Chondrocyte (in vitro differentiated cells): ENCODE measurements around the gene FAM234B. TPM values are rescaled to one million over a fixed set of nuclear protein-coding genes. Genes with fewer than 3 reads are reported as not detected.

Source experiments
- DNase-seq: peaks from one replicate; pipeline ENCODE4 v3.0.0; 2021; ENCODE audit warnings: mixed read lengths, low spot score
- H3K27ac Mint-ChIP-seq: one replicate; pipeline ENCODE4 v1.8.0; 2021; ENCODE audit warnings: mild to moderate bottlenecking, moderate library complexity, mixed read lengths; ENCODE audit not compliant: unreplicated experiment
- H3K27me3 Mint-ChIP-seq: 2 replicates; pipeline ENCODE4 v1.8.0; 2021; ENCODE audit warnings: low read depth, mixed read lengths
- H3K36me3 Mint-ChIP-seq: 2 replicates; pipeline ENCODE4 v1.8.0; 2021; ENCODE audit warnings: low read depth, mixed read lengths
- H3K4me1 Mint-ChIP-seq: 2 replicates; pipeline ENCODE4 v1.8.0; 2021; ENCODE audit warnings: low read depth, mild to moderate bottlenecking, mixed read lengths
- H3K4me3 Mint-ChIP-seq: one replicate; pipeline ENCODE4 v1.8.0; 2021; ENCODE audit warnings: mild to moderate bottlenecking, moderate library complexity, mixed read lengths; ENCODE audit not compliant: unreplicated experiment
- H3K9me3 Mint-ChIP-seq: 2 replicates; pipeline ENCODE4 v1.8.0; 2021; ENCODE audit warnings: low read depth, mixed read lengths
- total RNA-seq: library from RNA; stranded (reverse); gene quantifications from 3 replicates; pipeline ENCODE4 v1.2.1, GENCODE V29; 2021
- TF ChIP-seq, protein P1 (sequence below): fragments of 200-600 bp; sonication (generic); IDR thresholded peaks from 2 replicates; pipeline ENCODE4 v1.5.0; 2021; ENCODE audit warnings: antibody characterized with exemption, mild to moderate bottlenecking, moderate library complexity

Gene FAM234B
- total RNA-seq, 1 donor from 2014 or later: 3.8 TPM

DNA sequence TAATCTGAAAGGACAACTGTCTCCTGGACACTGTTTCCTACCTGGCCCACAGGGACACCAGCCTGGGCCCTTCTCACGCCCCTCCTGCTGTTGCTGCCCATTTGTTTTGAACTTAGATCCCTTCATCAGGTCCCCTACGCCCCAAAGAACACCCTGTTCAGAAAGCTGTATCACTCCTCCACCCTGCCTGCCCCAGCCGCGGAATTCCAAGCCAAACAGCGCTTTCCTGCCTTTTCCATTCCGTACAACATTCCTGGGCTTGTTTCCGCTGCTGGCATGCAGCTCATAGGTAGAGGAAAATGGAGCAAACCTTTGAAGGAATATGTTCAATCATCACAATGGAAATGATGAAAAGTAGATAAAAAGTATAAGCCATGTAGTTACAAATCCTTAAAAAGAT is 72.1 kb downstream of the FAM234B start:
- DNase-seq: no peak
- Mint-ChIP-seq H3K4me3 (no peak overlapping the region), H3K27ac (no peak overlapping the region), H3K4me1 (peaks cover 27% of the 10 kb centered on the region), H3K27me3 (no peaks in the 10 kb centered on the region), H3K36me3 (no peaks in the 10 kb centered on the region), H3K9me3 (peaks cover 6% of the 10 kb centered on the region)
- TF ChIP-seq, protein P1, sequence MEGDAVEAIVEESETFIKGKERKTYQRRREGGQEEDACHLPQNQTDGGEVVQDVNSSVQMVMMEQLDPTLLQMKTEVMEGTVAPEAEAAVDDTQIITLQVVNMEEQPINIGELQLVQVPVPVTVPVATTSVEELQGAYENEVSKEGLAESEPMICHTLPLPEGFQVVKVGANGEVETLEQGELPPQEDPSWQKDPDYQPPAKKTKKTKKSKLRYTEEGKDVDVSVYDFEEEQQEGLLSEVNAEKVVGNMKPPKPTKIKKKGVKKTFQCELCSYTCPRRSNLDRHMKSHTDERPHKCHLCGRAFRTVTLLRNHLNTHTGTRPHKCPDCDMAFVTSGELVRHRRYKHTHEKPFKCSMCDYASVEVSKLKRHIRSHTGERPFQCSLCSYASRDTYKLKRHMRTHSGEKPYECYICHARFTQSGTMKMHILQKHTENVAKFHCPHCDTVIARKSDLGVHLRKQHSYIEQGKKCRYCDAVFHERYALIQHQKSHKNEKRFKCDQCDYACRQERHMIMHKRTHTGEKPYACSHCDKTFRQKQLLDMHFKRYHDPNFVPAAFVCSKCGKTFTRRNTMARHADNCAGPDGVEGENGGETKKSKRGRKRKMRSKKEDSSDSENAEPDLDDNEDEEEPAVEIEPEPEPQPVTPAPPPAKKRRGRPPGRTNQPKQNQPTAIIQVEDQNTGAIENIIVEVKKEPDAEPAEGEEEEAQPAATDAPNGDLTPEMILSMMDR: no peak

DNA sequence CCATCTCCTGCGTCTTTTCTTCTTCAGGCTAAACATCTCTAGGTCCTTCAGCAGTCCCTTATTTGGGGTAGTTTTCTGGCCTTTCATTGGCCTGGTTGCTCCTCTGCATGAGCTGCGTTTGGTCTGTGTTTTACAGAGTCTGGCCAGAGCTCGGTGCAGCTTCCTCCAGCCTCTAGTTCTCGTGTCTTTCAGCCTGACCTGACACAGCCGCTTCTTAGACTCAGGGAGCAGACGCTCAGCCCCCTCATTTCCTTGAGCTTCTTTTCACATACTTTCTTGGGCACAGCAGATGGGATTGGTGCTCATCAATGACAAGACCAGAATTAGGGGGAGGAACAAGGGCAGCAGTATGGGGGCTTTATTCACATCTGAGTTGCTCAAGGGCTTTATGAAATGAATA is 72.8 kb downstream of the FAM234B start:
- no peak overlapping the region for H3K27ac Mint-ChIP-seq
- peaks cover 3% of the 10 kb centered on the region for H3K9me3 Mint-ChIP-seq

DNA sequence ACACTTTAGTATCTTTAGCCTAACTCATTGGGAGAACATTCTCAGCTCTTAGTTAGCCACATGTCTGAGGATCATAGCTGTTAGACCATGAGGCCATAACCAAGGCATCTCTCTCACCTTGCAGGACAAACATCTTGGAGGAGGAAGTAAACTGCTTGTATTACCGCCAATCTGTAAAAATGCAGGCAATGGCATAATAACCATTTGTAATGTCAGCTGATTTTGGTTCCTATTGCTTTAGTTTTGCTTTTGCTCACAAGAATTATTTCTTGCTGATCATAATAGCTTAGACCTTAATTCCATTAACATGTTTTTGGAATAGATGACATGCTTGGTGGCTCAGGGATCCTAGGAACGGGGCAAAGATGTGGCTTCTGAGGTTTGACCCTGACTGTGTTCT is 75.6 kb downstream of the FAM234B start:
- no peak overlapping the region for H3K4me3 Mint-ChIP-seq
- no peaks in the 10 kb centered on the region for H3K27me3 Mint-ChIP-seq
- DNase-seq: no peak
- no peak overlapping the region for H3K27ac Mint-ChIP-seq
- no peaks in the 10 kb centered on the region for H3K9me3 Mint-ChIP-seq
- H3K36me3 Mint-ChIP-seq: no peaks in the 10 kb centered on the region
- TF ChIP-seq, protein P1: no peak
- peaks cover 11% of the 10 kb centered on the region for H3K4me1 Mint-ChIP-seq

More for the DNA sequence above, 72.8 kb downstream of the FAM234B start:
- no peak for DNase-seq
- Mint-ChIP-seq H3K4me1 (peaks cover 27% of the 10 kb centered on the region), H3K36me3 (no peaks in the 10 kb centered on the region), H3K4me3 (no peak overlapping the region), H3K27me3 (no peaks in the 10 kb centered on the region)
- TF ChIP-seq, protein P1: no peak

DNA sequence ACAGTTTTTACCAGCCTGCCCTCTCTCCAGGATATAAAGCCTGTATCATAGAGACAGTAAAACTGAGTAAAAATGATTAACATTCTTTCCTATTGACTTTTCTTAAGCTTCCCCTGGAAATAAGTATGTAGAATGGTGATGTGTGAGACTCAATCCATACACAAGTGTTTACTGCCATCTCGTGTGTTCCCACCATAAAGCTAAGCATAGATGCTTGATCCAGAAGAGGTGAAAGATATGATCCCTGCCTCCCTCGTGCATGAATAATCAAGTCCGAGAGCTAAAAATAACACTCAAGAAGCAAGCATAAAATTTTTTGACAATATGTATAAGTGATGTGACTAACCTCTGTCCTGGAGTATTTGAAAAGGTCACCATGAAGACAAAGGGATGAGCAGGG is 76.2 kb downstream of the FAM234B start:
- peaks cover 16% of the 10 kb centered on the region for H3K4me1 Mint-ChIP-seq
- H3K36me3 Mint-ChIP-seq: no peaks in the 10 kb centered on the region
- TF ChIP-seq, protein P1: no peak
- H3K4me3 Mint-ChIP-seq: no peak overlapping the region
- no peak for DNase-seq
- no peak overlapping the region for H3K27ac Mint-ChIP-seq
- H3K27me3 Mint-ChIP-seq: no peaks in the 10 kb centered on the region
- no peaks in the 10 kb centered on the region for H3K9me3 Mint-ChIP-seq

DNA sequence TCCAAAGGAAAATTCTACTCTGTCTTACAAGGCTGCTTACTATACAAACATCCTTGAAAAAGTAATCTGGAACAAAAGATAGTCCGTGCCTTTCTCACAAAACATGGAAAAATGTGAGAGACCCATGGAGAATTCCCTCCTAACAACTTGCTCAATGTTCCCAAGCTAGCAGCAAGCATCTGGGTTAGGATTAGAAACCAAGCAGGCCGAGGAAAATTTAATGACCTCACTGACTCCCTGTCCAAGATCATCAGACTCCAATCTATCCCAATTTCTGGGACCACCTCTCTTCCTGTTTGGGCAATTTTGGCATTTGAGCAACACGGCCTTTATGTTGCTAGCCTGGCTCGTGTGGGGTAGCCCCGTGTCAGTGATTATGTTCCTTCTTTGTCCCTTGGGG is 77.4 kb downstream of the FAM234B start:
- DNase-seq: no peak
- Mint-ChIP-seq H3K36me3 (no peaks in the 10 kb centered on the region), H3K27ac (no peak overlapping the region), H3K4me3 (no peak overlapping the region), H3K9me3 (no peaks in the 10 kb centered on the region), H3K4me1 (peaks cover 10% of the 10 kb centered on the region), H3K27me3 (no peaks in the 10 kb centered on the region)
- TF ChIP-seq, protein P1: no peak
